A549 (cell line): Measurements from ENCODE around the gene SLC7A10. TPM values are rescaled to one million over a fixed set of nuclear protein-coding genes. Genes with fewer than 3 reads are reported as not detected.

Source experiments
- ATAC-seq, 2 experiments: fragments of 200-7000 bp in 1 of 2; fragments of >200 bp in 1 of 2; cut with Nextera tagmentation in 1 of 2; cut with Tn5 transposase in 1 of 2; 3 replicates each; pipeline versions ENCODE4 v1.8.0 to v1.9.1; 2018 to 2020; ENCODE audit warnings: mild to moderate bottlenecking in 1 of 2, moderate library complexity in 1 of 2
- CTCF ChIA-PET: fragments of 300-600 bp; sonication (Branson Sonifier 250); formaldehyde crosslinking; extraction: SDS; loops from one replicate; lab custom pipeline; 2021; ENCODE audit warnings: antibody characterized with exemption, inconsistent platforms; lab: Yijun Ruan, JAX
- POLR2A ChIA-PET: fragments of 350-600 bp; formaldehyde crosslinking; extraction: SDS; loops from one replicate; lab custom pipeline; 2021; ENCODE audit warnings: antibody characterized with exemption, inconsistent platforms; lab: Yijun Ruan, JAX
- DNase-seq, 2 experiments: peaks; one replicate each; pipeline versions ENCODE4 v3.0.0 to v3.0.0-alpha.2; 2011 to 2016; ENCODE audit warnings: low read depth in 1 of 2, low spot score in 1 of 2
- FAIRE-seq: peaks from 2 replicates; lab custom pipeline; 2011; peaks lifted over from hg19 to GRCh38; lab: Jason Lieb, UNC
- H3K27ac ChIP-seq, 2 experiments: fragments of >200 bp; sonication (Bioruptor Twin); formaldehyde crosslinking; 3 replicates each; pipeline ENCODE4 v1.5.1; 2016 to 2017
- H3K4me1 ChIP-seq: fragments of >200 bp; sonication (Bioruptor Twin); formaldehyde crosslinking; 3 replicates; pipeline ENCODE4 v1.6.1; 2016
- H3K4me2 ChIP-seq: fragments of >200 bp; sonication (Bioruptor Twin); formaldehyde crosslinking; 3 replicates; pipeline ENCODE4 v1.6.1; 2016
- H3K4me3 ChIP-seq: fragments of >200 bp; sonication (Bioruptor Twin); formaldehyde crosslinking; 3 replicates; pipeline ENCODE4 v1.5.1; 2016
- H3K9me3 ChIP-seq: fragments of >200 bp; sonication (Bioruptor Twin); formaldehyde crosslinking; 3 replicates; pipeline ENCODE4 v1.6.1; 2016
- CBX2 ChIP-seq: fragments of 200-600 bp; sonication (generic); IDR thresholded peaks from 2 replicates; pipeline ENCODE4 v1.6.1; 2016; ENCODE audit warnings: low read depth, mild to moderate bottlenecking, borderline replicate concordance
- CEBPB ChIP-seq, 2 experiments: fragments of >200 bp in 1 of 2; sonication (Bioruptor Twin) in 1 of 2; formaldehyde crosslinking in 1 of 2; IDR thresholded peaks; 2 replicates each; pipeline ENCODE4 v1.6.1; 2012 to 2016
- CHD2 ChIP-seq: fragments of 150-350 bp; IDR thresholded peaks from 2 replicates; pipeline ENCODE4 v1.6.1; 2014; ENCODE audit warnings: low read length; ENCODE audit not compliant: partially characterized antibody
- CHD4 ChIP-seq: fragments of 200-600 bp; sonication (generic); IDR thresholded peaks from 2 replicates; pipeline ENCODE4 v1.6.1; 2016; ENCODE audit warnings: antibody characterized with exemption, mild to moderate bottlenecking, borderline replicate concordance
- EHF ChIP-seq: fragments of 250-450 bp; sonication (Bioruptor Pico); IDR thresholded peaks from 2 replicates; pipeline ENCODE4 v1.5.0; 2020; ENCODE audit warnings: mild to moderate bottlenecking
- ESRRA ChIP-seq: fragments of 150-350 bp; IDR thresholded peaks from 2 replicates; pipeline ENCODE4 v1.6.1; 2014; ENCODE audit warnings: mild to moderate bottlenecking, low read length, borderline replicate concordance
- FOSL2 ChIP-seq, 2 experiments: fragments of 450-650 bp in 1 of 2; fragments of >200 bp in 1 of 2; sonication (Bioruptor Twin) in 1 of 2; formaldehyde crosslinking; IDR thresholded peaks; 2 replicates each; pipeline versions ENCODE4 v1.5.0 to v1.6.1; 2016 to 2020; ENCODE audit warnings: mild to moderate bottlenecking in 1 of 2, moderate library complexity in 1 of 2
- FOXS1 ChIP-seq: fragments of 250-450 bp; sonication (Bioruptor Pico); IDR thresholded peaks from 2 replicates; pipeline ENCODE4 v1.5.0; 2020; ENCODE audit warnings: mild to moderate bottlenecking, moderate library complexity
- GATA3 ChIP-seq: IDR thresholded peaks from 2 replicates; pipeline ENCODE4 v1.6.1; 2012; ENCODE audit warnings: borderline replicate concordance
- HDAC2 ChIP-seq: fragments of 200-600 bp; sonication (generic); IDR thresholded peaks from 2 replicates; pipeline ENCODE4 v1.6.1; 2016
- HES2 ChIP-seq: fragments of >200 bp; sonication (Bioruptor Twin); formaldehyde crosslinking; IDR thresholded peaks from 2 replicates; pipeline ENCODE4 v1.6.1; 2016
- HEYL ChIP-seq: fragments of 250-450 bp; sonication (Bioruptor Pico); IDR thresholded peaks from 2 replicates; pipeline ENCODE4 v1.8.0; 2021; ENCODE audit warnings: mild to moderate bottlenecking, moderate library complexity
- JUN ChIP-seq, 2 experiments: fragments of >200 bp; sonication (Bioruptor Twin); formaldehyde crosslinking; IDR thresholded peaks; 2 replicates in 1 of 2; 3 replicates in 1 of 2; pipeline ENCODE4 v1.6.1; 2016 to 2017
- JUNB ChIP-seq: fragments of >200 bp; sonication (Bioruptor Twin); formaldehyde crosslinking; IDR thresholded peaks from 2 replicates; pipeline ENCODE4 v1.6.1; 2016
- KDM1A ChIP-seq: fragments of 200-600 bp; sonication (generic); IDR thresholded peaks from 2 replicates; pipeline ENCODE4 v1.6.1; 2016; ENCODE audit warnings: low read depth, mild to moderate bottlenecking
- KDM5A ChIP-seq: fragments of 200-600 bp; sonication (generic); IDR thresholded peaks from 2 replicates; pipeline ENCODE4 v1.6.1; 2016; ENCODE audit warnings: antibody characterized with exemption, mild to moderate bottlenecking
- NR3C1 ChIP-seq: fragments of >200 bp; sonication (Bioruptor Twin); formaldehyde crosslinking; IDR thresholded peaks from 3 replicates; pipeline ENCODE4 v1.6.1; 2017
- PHF8 ChIP-seq: fragments of 200-600 bp; sonication (generic); IDR thresholded peaks from 2 replicates; pipeline ENCODE4 v1.6.1; 2016; ENCODE audit warnings: low read depth, mild to moderate bottlenecking, antibody characterized with exemption, moderate library complexity, borderline replicate concordance
- POLR2AphosphoS2 ChIP-seq: conservative IDR thresholded peaks from 2 replicates; pipeline ENCODE4 v1.6.1; 2012; ENCODE audit warnings: low read length, improper control_type of control experiment, inconsistent platforms
- RFX5 ChIP-seq: fragments of 450-650 bp; IDR thresholded peaks from 2 replicates; pipeline ENCODE4 v1.7.1; 2014; ENCODE audit warnings: antibody characterized with exemption, mild to moderate bottlenecking, moderate library complexity
- ZC3H11A ChIP-seq: fragments of 450-650 bp; IDR thresholded peaks from 2 replicates; pipeline ENCODE4 v1.6.1; 2014; ENCODE audit warnings: antibody characterized with exemption, mild to moderate bottlenecking
- ZSCAN20 ChIP-seq: fragments of 250-450 bp; sonication (Bioruptor Pico); IDR thresholded peaks from 2 replicates; pipeline ENCODE4 v1.8.0; 2022; ENCODE audit warnings: mild to moderate bottlenecking, moderate library complexity
- WGBS: methylation state at CpG from one replicate; pipeline ENCODE4 v1.1.6; 2017; ENCODE audit errors: missing lambda C conversion rate; 5-methylcytosine and 5-hydroxymethylcytosine counted together
- polyA plus RNA-seq, 4 experiments: library from polyadenylated mRNA; depleted of rRNA in 3 of 4; stranded (reverse); fragments of >200 nt; fragmentation: RNase III in 1 of 4; extraction: RNeasy Plus Mini Kit Qiagen cat#74134 plus additional on column Dnase treatment in 1 of 4; gene quantifications; 2 replicates in 3 of 4; 3 replicates in 1 of 4; pipeline ENCODE4 v1.2.3, GENCODE V29; 2011 to 2017
- TF ChIP-seq, protein P1 (sequence below): fragments of 250-450 bp; sonication (Bioruptor Pico); IDR thresholded peaks from 2 replicates; pipeline ENCODE4 v1.5.0; 2021; ENCODE audit warnings: mild to moderate bottlenecking, moderate library complexity, borderline replicate concordance

The SLC7A10 gene
- polyA plus RNA-seq, 2 of the 4 experiments (the other 2 are of a cell fraction), result 0.05 to 0.26 TPM

GRCh38 chr19:33189453-33189852, 36.2 kb downstream of the SLC7A10 start:
- Histone ChIP-seq H3K27ac (no peak overlapping the region), H3K4me1 (0 out of 3 replicates have a peak, but pooled peaks cover 3% of the 10 kb centered on the region), H3K9me3 (no peaks in the 10 kb centered on the region), H3K4me3 (no peak overlapping the region), H3K4me2 (no peak overlapping the region)
- ChIA-PET CTCF (interaction anchor here (0.6 to 16.7 kb wide), 5 partner anchors 16 to 65 kb away, joined by 4 to 279 read pairs (median 145); partner anchors contain the start of gene WDR88), POLR2A (no interaction called here)
- WGBS, result 0% methylated on average over 1 of the region's 1 CpG
- ATAC-seq, result no peak
- no peak for DNase-seq
- FAIRE-seq, result no peak
- TF ChIP-seq KDM5A (no peak), NR3C1 (no peak), JUN (IDR thresholded peaks at IDR 0.05) (no peak), RFX5 (no peak), ESRRA (no peak), PHF8 (no peak), JUNB (no peak), POLR2AphosphoS2 (no peak), CHD4 (no peak), CHD2 (no peak), HEYL (CRISPR knock-in tag) (no peak), FOXS1 (CRISPR knock-in tag) (no peak), GATA3 (no peak), KDM1A (no peak)
- TF ChIP-seq, protein P1, sequence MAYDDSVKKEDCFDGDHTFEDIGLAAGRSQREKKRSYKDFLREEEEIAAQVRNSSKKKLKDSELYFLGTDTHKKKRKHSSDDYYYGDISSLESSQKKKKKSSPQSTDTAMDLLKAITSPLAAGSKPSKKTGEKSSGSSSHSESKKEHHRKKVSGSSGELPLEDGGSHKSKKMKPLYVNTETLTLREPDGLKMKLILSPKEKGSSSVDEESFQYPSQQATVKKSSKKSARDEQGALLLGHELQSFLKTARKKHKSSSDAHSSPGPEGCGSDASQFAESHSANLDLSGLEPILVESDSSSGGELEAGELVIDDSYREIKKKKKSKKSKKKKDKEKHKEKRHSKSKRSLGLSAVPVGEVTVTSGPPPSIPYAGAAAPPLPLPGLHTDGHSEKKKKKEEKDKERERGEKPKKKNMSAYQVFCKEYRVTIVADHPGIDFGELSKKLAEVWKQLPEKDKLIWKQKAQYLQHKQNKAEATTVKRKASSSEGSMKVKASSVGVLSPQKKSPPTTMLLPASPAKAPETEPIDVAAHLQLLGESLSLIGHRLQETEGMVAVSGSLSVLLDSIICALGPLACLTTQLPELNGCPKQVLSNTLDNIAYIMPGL (CRISPR knock-in tag), result no peak

GRCh38 chr19:33187183-33187540, 38.5 kb downstream of the SLC7A10 start:
- no peak for FAIRE-seq
- DNase-seq, result no peak
- CTCF ChIA-PET, result interaction anchor here (0.8 to 16.7 kb wide), 9 partner anchors 11 to 219 kb away, joined by 3 to 279 read pairs (median 3); partner anchors contain the start of gene WDR88
- no peak for ATAC-seq
- TF ChIP-seq CEBPB (IDR thresholded peaks at IDR 0.05) (no peak), FOSL2 (IDR thresholded peaks at IDR 0.05) (no peak), FOSL2 (CRISPR knock-in tag; IDR thresholded peaks at IDR 0.05) (no peak), HDAC2 (no peak), PHF8 (no peak), JUN (IDR thresholded peaks at IDR 0.05) (no peak), HES2 (no peak), KDM1A (no peak), ZC3H11A (no peak), ZSCAN20 (CRISPR knock-in tag) (no peak), ESRRA (no peak), EHF (CRISPR knock-in tag) (no peak), CBX2 (no peak)
- TF ChIP-seq, all 56 proteins: peak for 0
- WGBS, result 67% methylated on average over 8 of the region's 8 CpGs
- H3K9me3 ChIP-seq, result no peaks in the 10 kb centered on the region
- H3K4me1 ChIP-seq, result no peaks in the 10 kb centered on the region
- no peak overlapping the region for H3K27ac ChIP-seq
- POLR2A ChIA-PET, result interaction anchor here (0.9 kb wide), 1 partner anchor 11 kb away, joined by 3 read pairs; no protein-coding TSS in a partner anchor
- no peak overlapping the region for H3K4me2 ChIP-seq
- no peak overlapping the region for H3K4me3 ChIP-seq
